Measurements from ENCODE around the gene KRTAP1-5.
"Not testable (repeated sequence)": the region's sequence is repeated elsewhere in the genome, so short reads cannot be mapped to it uniquely, and the experiment has no call there.

Gene KRTAP1-5

GRCh38 chr17:41002814-41003213 is 24.2 kb downstream of the KRTAP1-5 start:
- DNase-seq: no peak

GRCh38 chr17:41001795-41002194 is 25.2 kb downstream of the KRTAP1-5 start:
- DNase-seq: no peak

DNA sequence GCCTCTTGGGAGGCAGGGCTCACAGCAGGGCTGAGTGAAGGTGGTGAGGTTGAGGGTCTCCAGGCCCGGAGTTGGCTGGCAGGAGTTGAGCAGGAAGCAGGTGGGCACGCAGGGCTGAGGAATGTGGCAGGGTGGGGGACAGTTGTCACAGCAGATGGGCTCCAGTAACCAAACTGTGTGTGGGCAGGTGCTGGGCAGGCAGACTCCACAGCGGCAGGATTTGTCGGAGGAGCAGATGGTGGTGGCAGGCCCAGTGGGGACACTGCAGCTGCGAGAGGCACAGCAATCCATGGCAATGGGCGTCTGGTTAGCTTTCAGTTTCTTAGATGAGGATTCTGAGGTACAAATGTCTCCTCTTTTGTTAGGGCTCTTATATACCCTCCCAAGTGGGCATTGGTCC is 27.4 kb downstream of the KRTAP1-5 start, which contains the start of gene KRTAP3-2:
Gene KRTAP3-2, minus strand, starts transcription at position 344 of the 400 bp plus-strand sequence. Its CDS starts 53 bp downstream, at position 291.
- not testable (repeated sequence) for DNase-seq

- DNase-seq: no peak
These were observed 29.6 kb downstream of the KRTAP1-5 start for GRCh38 chr17:40997361-40997760.

DNA sequence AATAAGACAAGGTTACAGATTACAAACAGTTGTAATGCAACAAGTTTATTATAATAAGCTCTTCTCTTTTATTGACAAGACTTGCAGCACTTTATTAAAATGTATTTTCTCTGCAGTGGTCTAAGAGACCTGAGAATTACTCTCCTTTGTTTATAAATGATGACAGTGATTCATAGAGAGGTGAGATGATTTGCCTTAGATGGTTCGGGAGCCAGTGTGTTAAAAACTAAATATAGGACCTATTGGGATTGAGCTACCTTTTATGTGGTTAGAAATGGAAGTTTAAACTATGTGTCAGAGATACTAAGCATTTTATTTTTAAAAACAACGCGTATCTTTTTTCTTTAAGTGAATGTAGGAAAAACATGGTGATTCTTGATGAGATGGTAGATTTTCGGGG is 30.2 kb downstream of the KRTAP1-5 start:
- no peak for DNase-seq

DNA sequence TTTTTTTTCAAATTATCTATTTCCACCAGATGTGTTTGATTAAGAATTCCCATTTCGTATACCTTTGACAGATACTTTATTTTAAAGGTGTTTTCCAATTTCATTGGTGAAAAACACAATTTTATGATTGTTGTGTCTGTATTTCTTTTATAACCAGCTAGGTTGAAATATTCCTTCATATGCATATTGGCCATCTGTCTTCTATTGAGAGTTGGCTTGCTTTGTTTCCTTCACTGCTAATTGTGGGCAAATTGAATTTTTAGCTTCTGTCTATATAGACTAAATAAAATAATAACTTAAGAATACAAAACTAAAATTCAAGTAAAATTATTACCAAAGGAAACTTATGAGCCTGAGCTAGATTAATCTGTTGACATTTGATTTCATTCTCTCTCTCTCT is 31.9 kb downstream of the KRTAP1-5 start:
- DNase-seq: no peak

- no peak for DNase-seq
These were observed 33.2 kb downstream of the KRTAP1-5 start, which contains the start of gene KRTAP3-3 for GRCh38 chr17:40993839-40994238. Gene KRTAP3-3, minus strand, starts transcription at chr17:40994164. Its CDS starts 67 bp downstream, at chr17:40994097.

- DNase-seq: no peak
These were observed 33.9 kb downstream of the KRTAP1-5 start for GRCh38 chr17:40993084-40993483.

DNA sequence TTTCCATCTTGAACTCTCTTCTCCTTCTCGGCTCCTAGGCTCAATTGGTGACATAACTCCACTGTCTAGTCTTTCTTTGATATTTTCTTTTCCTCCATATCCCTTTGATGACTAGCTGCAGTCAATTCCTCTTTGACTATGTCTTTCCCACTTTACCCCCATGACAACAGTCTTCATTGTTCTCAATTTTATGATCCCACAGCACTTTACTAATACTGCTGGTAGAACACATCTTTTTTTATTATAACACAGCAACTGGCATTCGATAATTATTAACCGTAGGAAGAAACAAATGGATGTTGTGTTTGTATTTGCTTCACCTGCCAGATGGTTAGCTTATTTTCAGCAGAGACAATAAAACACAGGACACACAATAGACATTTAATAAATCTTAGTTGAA is 34.3 kb downstream of the KRTAP1-5 start:
- no peak for DNase-seq

DNA sequence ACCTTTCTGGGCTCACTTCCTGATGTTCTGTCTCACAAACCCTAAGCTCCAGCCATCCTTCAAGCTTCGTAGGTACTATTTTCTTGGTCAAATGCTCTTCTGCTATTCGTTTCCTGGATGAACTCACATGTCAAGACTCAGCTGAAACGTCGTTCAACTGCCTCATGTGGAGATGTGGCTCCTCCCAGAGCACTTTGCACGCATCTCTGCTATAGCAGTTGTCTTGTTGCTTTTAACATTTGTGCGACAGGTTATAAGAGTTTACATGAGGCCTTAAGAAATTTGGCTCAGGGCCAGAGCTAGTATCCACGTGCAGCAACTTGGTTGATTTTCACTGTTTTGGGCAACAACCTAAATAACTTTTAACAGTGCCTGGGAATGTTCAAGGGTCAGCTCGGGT is 40.1 kb downstream of the KRTAP1-5 start:
- DNase-seq: no peak

- no peak for DNase-seq
These were observed 42.8 kb downstream of the KRTAP1-5 start, which contains the start of gene KRT40 for GRCh38 chr17:40984226-40984625. Gene KRT40, minus strand, starts transcription at chr17:40984326. Its CDS starts 53 bp downstream, at chr17:40984273.

DNA sequence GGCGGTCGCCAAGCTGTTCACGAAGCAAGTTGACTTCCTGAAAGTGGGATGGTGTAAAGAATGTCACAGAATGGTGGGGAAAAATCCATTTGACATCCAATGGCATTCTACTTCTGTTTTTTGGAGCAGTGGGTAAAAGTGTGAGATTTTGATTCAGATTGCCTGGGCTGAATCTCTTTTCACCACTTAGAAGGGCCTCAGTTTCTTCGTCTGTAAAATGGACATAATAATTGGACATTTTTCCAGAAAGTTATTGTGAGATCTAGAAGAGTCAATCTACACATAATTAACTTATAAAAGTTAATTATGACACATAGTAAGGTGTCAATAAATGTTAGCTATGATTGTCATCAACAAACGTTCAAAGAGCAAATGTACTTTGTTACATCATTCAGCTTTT is 45.9 kb downstream of the KRTAP1-5 start:
- DNase-seq: no peak

DNA sequence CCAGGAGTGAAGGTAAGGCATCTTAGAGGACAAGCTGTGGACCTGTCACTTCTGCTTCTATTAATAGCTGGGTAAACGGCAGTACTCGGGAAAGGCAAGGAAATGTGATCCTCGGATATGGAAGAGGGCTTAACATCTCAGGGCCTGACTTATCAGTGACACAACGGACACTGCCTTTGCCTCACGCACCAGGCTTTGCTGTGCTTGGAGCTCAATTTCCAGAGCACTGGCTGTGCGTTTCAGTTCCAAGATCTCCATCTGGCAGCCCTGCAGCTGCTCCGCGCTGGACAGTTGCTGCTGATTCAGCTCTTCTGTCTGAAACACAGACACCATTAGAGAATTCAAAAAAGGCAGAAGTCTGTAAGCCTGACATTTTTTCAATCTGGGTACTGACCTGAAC is 46.4 kb downstream of the KRTAP1-5 start:
- no peak for DNase-seq

GRCh38 chr17:40980117-40980516 is 46.9 kb downstream of the KRTAP1-5 start:
- DNase-seq: no peak

- no peak for DNase-seq
These were observed 48.3 kb downstream of the KRTAP1-5 start for GRCh38 chr17:40978575-40979151.
